SK-N-SH treated with all-trans-retinoic acid at 6 μM for 48 hours (cell line): Measurements from ENCODE around the gene DCLK2.

Source experiments
- ARNTL ChIP-seq: fragments of 450-650 bp; formaldehyde crosslinking; IDR thresholded peaks from 2 replicates; pipeline ENCODE4 v1.5.0; 2020; ENCODE audit warnings: low read depth, mild to moderate bottlenecking, moderate library complexity, borderline replicate concordance
- CREB5 ChIP-seq: fragments of 250-450 bp; sonication (Bioruptor Pico); IDR thresholded peaks from 2 replicates; pipeline ENCODE4 v1.5.1; 2020; ENCODE audit warnings: low read depth, mild to moderate bottlenecking, moderate library complexity
- CSDC2 ChIP-seq: fragments of 250-450 bp; sonication (Bioruptor Pico); IDR thresholded peaks from 2 replicates; pipeline ENCODE4 v1.5.0; 2020; ENCODE audit warnings: mild to moderate bottlenecking, moderate library complexity
- PATZ1 ChIP-seq: fragments of 250-450 bp; sonication (Bioruptor Pico); IDR thresholded peaks from 2 replicates; pipeline ENCODE4 v1.8.0; 2020; ENCODE audit warnings: mild to moderate bottlenecking, moderate library complexity, borderline replicate concordance
- POU6F1 ChIP-seq: fragments of 250-450 bp; sonication (Bioruptor Pico); IDR thresholded peaks from 2 replicates; pipeline ENCODE4 v1.8.0; 2021; ENCODE audit warnings: low read depth, mild to moderate bottlenecking, moderate library complexity, borderline replicate concordance
- PPARA ChIP-seq: fragments of 250-450 bp; sonication (Bioruptor Pico); IDR thresholded peaks from 2 replicates; pipeline ENCODE4 v1.5.0; 2020; ENCODE audit warnings: mild to moderate bottlenecking, borderline replicate concordance
- RARB ChIP-seq: fragments of 250-450 bp; sonication (Bioruptor Pico); IDR thresholded peaks from 2 replicates; pipeline ENCODE4 v1.8.0; 2021; ENCODE audit warnings: mild to moderate bottlenecking, moderate library complexity
- TOX ChIP-seq: fragments of 250-450 bp; sonication (Bioruptor Pico); IDR thresholded peaks from 2 replicates; pipeline ENCODE4 v1.8.0; 2021; ENCODE audit warnings: mild to moderate bottlenecking, moderate library complexity, borderline replicate concordance
- TSHZ2 ChIP-seq: fragments of 250-450 bp; sonication (Bioruptor Pico); IDR thresholded peaks from 2 replicates; pipeline ENCODE4 v1.5.0; 2020; ENCODE audit warnings: mild to moderate bottlenecking, moderate library complexity
- ZFP3 ChIP-seq: fragments of 250-450 bp; sonication (Bioruptor Pico); IDR thresholded peaks from 2 replicates; pipeline ENCODE4 v1.5.0; 2020; ENCODE audit warnings: mild to moderate bottlenecking, moderate library complexity
- ZFP30 ChIP-seq: fragments of 450-650 bp; formaldehyde crosslinking; IDR thresholded peaks from 2 replicates; pipeline ENCODE4 v1.5.0; 2022; ENCODE audit warnings: mild to moderate bottlenecking, moderate library complexity

GRCh38 chr4:150090836-150091235 is 12.6 kb downstream of the DCLK2 start:
- TF ChIP-seq PATZ1 (CRISPR knock-in tag) (no peak), PPARA (CRISPR knock-in tag) (no peak), CREB5 (CRISPR knock-in tag) (no peak), ZFP3 (no peak), TSHZ2 (CRISPR knock-in tag) (no peak), ARNTL (CRISPR knock-in tag) (no peak), ZFP30 (CRISPR knock-in tag) (no peak), RARB (no peak), TOX (CRISPR knock-in tag) (no peak), CSDC2 (CRISPR knock-in tag) (no peak), POU6F1 (CRISPR knock-in tag) (no peak)
